CD4-positive, CD25-positive, alpha-beta regulatory T cell (primary cell): ENCODE measurements around the gene AHNAK2. TPM values are rescaled to one million over a fixed set of nuclear protein-coding genes. Genes with fewer than 3 reads are reported as not detected.
"Not testable (repeated sequence)": the region's sequence is repeated elsewhere in the genome, so short reads cannot be mapped to it uniquely, and the experiment has no call there.

ENCODE experiments used
- ATAC-seq, 2 donors: fragments of 150-1000 bp; cut with Tn5 transposase; one replicate each; pipeline ENCODE4 v1.10.0; 2021; ENCODE audit warnings: low read depth in 2 of 2, moderate number of reproducible peaks in 2 of 2, moderate library complexity in 1 of 2
- DNase-seq, 3 donors: peaks; one replicate each; pipeline versions ENCODE4 v3.0.0 to v3.0.0-alpha.2; 2012 to 2022; ENCODE audit warnings: mixed read lengths in 1 of 3
- H3K27ac ChIP-seq: one replicate; pipeline ENCODE4 v1.7.0; 2013; ENCODE audit warnings: mild to moderate bottlenecking, low read length; ENCODE audit not compliant: insufficient read depth, poor library complexity, severe bottlenecking
- H3K27me3 ChIP-seq: one replicate; pipeline ENCODE4 v1.7.0; 2013; ENCODE audit warnings: low read length; ENCODE audit not compliant: control insufficient read depth, insufficient read depth
- H3K36me3 ChIP-seq: one replicate; pipeline ENCODE4 v1.7.0; 2013; ENCODE audit warnings: mild to moderate bottlenecking, low read length, moderate library complexity; ENCODE audit not compliant: control insufficient read depth, insufficient read depth
- H3K4me1 ChIP-seq: 2 replicates; pipeline ENCODE4 v1.7.0; 2013; ENCODE audit warnings: mild to moderate bottlenecking, low read length; ENCODE audit not compliant: insufficient read depth, control insufficient read depth, poor library complexity, severe bottlenecking
- H3K4me3 ChIP-seq: one replicate; pipeline ENCODE4 v1.7.0; 2013; ENCODE audit warnings: low read depth, mild to moderate bottlenecking, low read length, moderate library complexity
- H3K9me3 ChIP-seq, 2 experiments: 1 replicate in 1 of 2; 2 replicates in 1 of 2; pipeline ENCODE4 v1.7.0; 2013; ENCODE audit warnings: low read length in 2 of 2, mild to moderate bottlenecking in 1 of 2, moderate library complexity in 1 of 2; ENCODE audit not compliant: control insufficient read depth in 2 of 2
- H3K27ac Mint-ChIP-seq, 3 donors: one replicate each; pipeline ENCODE4 v1.8.0; 2020 to 2022; ENCODE audit warnings: mild to moderate bottlenecking in 3 of 3, mixed read lengths in 3 of 3, moderate library complexity in 2 of 3
- H3K27me3 Mint-ChIP-seq: one replicate; pipeline ENCODE4 v1.8.0; 2022; ENCODE audit warnings: mild to moderate bottlenecking, mixed read lengths
- H3K36me3 Mint-ChIP-seq: one replicate; pipeline ENCODE4 v1.8.0; 2020; ENCODE audit warnings: mixed read lengths
- H3K4me1 Mint-ChIP-seq, 4 donors: one replicate each; pipeline ENCODE4 v1.8.0; 2020 to 2022; ENCODE audit warnings: mixed read lengths in 4 of 4, mild to moderate bottlenecking in 1 of 4
- H3K4me3 Mint-ChIP-seq, 4 donors: one replicate each; pipeline ENCODE4 v1.8.0; 2020 to 2022; ENCODE audit warnings: mild to moderate bottlenecking in 4 of 4, mixed read lengths in 4 of 4, moderate library complexity in 3 of 4
- H3K9me3 Mint-ChIP-seq, 7 donors: one replicate each; pipeline ENCODE4 v1.8.0; 2020 to 2022; ENCODE audit warnings: mixed read lengths in 7 of 7, mild to moderate bottlenecking in 3 of 7, moderate library complexity in 2 of 7
- polyA plus RNA-seq, 4 donors: library from polyadenylated mRNA; unstranded; fragments of 300-500 nt; fragmentation: Illumina TruSeq; gene quantifications; one replicate each; pipeline ENCODE4 v1.2.3, GENCODE V29; 2021
- total RNA-seq: library from RNA; stranded (reverse); gene quantifications from one replicate; pipeline ENCODE4 v1.2.3, GENCODE V29; 2022

The AHNAK2 gene
- total and polyA plus RNA-seq, 5 donors from 2014 or later, result not detected

DNA sequence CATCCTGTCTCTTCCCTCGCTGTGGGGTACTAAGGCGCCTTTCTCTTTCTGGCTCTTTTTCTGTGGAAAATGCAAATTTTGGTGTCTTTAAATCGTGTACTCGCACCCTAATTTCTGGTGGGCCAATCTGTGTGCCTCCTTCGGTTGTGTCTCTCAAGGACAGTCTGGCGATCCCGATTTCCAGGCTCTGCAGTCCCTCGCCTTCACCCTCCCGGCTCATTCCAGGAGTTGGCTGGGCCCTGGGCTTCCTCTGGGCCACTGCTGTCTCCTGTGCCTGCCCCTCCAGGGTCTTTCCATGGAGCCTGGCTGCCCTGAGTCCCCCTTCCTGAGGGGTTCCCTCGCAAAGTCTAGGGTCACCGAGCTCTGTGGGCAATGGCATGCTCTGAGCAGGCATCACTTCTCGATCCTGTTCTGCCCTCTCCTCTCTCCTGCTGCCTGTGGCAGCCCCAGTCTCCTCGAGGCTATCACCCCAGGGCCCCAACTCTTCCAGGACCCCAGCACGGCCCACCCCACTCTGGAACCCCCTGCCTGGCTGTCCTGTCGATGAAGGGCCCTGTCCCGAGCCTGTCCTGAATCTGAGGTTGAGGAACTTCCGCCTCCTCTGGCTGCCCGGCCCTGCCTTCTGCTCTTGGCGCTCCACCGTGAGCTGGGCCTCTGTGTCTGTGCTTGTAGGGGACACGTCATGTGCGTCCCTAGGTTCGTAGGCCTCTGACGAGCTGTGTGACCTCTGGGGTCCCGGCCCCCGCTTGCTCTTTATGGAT is 24.1 kb downstream of the AHNAK2 start:
- Histone ChIP-seq H3K9me3 (no peaks in the 10 kb centered on the region), H3K27me3 (no peaks in the 10 kb centered on the region), H3K4me3 (no peak overlapping the region), H3K4me1 (no peaks in the 10 kb centered on the region), H3K27ac (no peak overlapping the region), H3K36me3 (no peaks in the 10 kb centered on the region)
- no peak overlapping the region for H3K4me3 Mint-ChIP-seq
- ATAC-seq, result no peak
- peaks cover 8% of the 10 kb centered on the region for H3K27me3 Mint-ChIP-seq
- H3K9me3 Mint-ChIP-seq, result no peaks in the 10 kb centered on the region
- no peaks in the 10 kb centered on the region for H3K36me3 Mint-ChIP-seq
- no peak overlapping the region for H3K27ac Mint-ChIP-seq
- H3K4me1 Mint-ChIP-seq, result no peaks in the 10 kb centered on the region
- DNase-seq, result no peak

DNA sequence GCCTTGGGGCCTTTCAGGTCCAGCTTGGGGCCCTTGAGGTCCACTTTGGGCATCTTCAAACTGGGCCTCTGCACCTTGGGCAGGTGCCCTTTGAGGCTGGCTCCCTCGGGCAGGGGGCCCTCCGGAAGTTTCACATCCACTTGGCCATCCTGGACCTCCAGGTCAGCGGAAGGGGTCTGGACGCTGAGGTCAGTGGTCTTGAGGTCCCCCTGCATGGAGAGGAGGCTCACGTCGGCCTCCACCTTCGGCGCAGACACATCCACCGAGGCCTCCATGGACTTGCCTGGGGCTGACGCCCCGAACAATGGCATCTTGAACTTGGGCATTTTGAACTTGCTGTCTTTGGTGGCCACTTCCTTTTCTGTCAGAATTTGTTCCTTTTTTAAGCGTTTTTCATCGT is 25.1 kb downstream of the AHNAK2 start:
- Mint-ChIP-seq H3K4me3 (no peak overlapping the region), H3K27ac (no peak overlapping the region), H3K4me1 (no peaks in the 10 kb centered on the region), H3K9me3 (no peaks in the 10 kb centered on the region), H3K36me3 (no peaks in the 10 kb centered on the region), H3K27me3 (peaks cover 8% of the 10 kb centered on the region)
- H3K4me3 ChIP-seq, result no peak overlapping the region
- H3K27me3 ChIP-seq, result no peaks in the 10 kb centered on the region
- no peaks in the 10 kb centered on the region for H3K36me3 ChIP-seq
- DNase-seq, result no peak
- no peak for ATAC-seq
- H3K27ac ChIP-seq, result no peak overlapping the region
- H3K4me1 ChIP-seq, result no peaks in the 10 kb centered on the region
- no peaks in the 10 kb centered on the region for H3K9me3 ChIP-seq

DNA sequence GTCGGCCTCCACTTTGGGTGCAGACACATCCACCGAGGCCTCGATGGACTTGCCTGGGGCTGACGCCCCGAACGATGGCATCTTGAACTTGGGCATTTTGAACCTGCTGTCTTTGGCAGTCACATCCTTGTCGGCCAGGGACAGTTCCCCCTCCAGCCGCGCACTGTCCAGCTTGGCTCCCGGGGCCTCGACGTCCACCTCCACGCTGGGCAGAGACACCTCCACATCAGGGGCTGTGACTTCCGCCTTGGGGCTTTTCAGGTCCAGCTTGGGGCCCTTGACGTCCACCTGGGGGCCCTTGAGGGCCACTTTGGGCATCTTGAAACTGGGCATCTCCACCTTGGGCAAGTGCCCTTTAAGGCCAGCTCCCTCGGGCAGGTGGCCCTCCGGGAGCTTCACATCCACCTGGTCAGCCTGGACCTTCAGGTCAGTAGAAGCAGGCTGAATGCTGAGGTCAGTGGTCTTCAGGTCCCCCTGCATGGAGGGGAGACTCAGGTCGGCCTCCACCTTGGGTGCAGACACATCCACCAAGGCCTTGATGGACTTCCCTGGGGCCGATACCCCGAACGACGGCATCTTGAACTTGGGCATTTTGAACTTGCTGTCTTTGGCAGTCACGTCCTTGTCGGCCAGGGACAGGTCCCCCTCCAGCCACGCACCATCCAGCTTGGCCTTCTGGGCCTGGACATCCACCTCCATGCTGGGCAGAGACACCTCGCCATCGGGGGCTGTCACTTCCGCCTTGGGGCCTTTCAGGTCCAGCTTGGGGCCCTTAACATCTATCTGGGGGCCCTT is 26.1 kb downstream of the AHNAK2 start:
- not testable (repeated sequence) for H3K4me1 ChIP-seq, H3K4me3 ChIP-seq, H3K36me3 Mint-ChIP-seq, H3K27ac Mint-ChIP-seq, H3K9me3 ChIP-seq, H3K27me3 ChIP-seq, H3K36me3 ChIP-seq, DNase-seq, H3K9me3 Mint-ChIP-seq, H3K4me1 Mint-ChIP-seq, H3K4me3 Mint-ChIP-seq, H3K27ac ChIP-seq, ATAC-seq, H3K27me3 Mint-ChIP-seq

DNA sequence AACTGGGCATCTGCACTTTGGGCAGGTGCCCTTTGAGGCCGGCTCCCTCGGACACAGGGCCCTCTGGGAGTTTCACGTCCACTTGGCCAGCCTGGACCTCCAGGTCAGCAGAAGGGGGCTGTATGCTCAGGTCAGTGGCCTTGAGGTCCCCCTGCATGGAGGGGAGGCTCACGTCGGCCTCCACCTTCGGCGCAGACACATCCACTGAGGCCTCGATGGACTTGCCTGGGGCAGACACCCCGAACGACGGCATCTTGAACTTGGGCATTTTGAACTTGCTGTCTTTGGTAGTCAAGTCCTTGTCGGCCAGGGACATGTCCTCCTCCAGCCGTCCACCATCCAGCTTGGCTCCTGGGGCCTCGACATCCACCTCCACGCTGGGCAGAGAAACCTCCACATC is 27.5 kb downstream of the AHNAK2 start:
- not testable (repeated sequence) for H3K36me3 ChIP-seq, H3K27ac ChIP-seq, H3K4me1 Mint-ChIP-seq, H3K27me3 ChIP-seq, H3K27me3 Mint-ChIP-seq, DNase-seq, ATAC-seq, H3K4me3 Mint-ChIP-seq, H3K9me3 ChIP-seq, H3K9me3 Mint-ChIP-seq, H3K36me3 Mint-ChIP-seq, H3K4me1 ChIP-seq, H3K4me3 ChIP-seq, H3K27ac Mint-ChIP-seq

DNA sequence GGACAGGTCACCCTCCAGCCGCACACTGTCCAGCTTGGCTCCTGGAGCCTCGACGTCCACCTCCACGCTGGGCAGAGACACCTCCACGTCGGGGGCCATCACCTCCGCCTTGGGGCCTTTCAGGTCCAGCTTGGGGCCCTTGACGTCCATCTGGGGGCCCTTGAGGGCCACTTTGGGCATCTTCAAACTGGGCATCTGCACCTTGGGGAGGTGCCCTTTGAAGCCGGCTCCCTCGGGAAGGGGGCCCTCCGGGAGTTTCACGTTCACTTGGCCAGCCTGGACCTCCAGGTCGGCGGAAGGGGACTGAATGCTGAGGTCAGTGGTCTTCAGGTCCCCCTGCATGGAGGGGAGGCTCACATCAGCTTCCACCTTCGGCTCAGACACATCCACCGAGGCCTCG is 28.2 kb downstream of the AHNAK2 start:
- no peaks in the 10 kb centered on the region for H3K36me3 Mint-ChIP-seq
- ATAC-seq, result no peak
- H3K4me1 Mint-ChIP-seq, result no peaks in the 10 kb centered on the region
- DNase-seq, result no peak
- H3K36me3 ChIP-seq, result no peaks in the 10 kb centered on the region
- no peak overlapping the region for H3K4me3 Mint-ChIP-seq
- no peak overlapping the region for H3K4me3 ChIP-seq
- no peaks in the 10 kb centered on the region for H3K9me3 Mint-ChIP-seq
- no peaks in the 10 kb centered on the region for H3K27me3 Mint-ChIP-seq
- no peaks in the 10 kb centered on the region for H3K9me3 ChIP-seq
- no peak overlapping the region for H3K27ac ChIP-seq
- no peaks in the 10 kb centered on the region for H3K4me1 ChIP-seq
- H3K27me3 ChIP-seq, result no peaks in the 10 kb centered on the region
- H3K27ac Mint-ChIP-seq, result no peak overlapping the region

DNA sequence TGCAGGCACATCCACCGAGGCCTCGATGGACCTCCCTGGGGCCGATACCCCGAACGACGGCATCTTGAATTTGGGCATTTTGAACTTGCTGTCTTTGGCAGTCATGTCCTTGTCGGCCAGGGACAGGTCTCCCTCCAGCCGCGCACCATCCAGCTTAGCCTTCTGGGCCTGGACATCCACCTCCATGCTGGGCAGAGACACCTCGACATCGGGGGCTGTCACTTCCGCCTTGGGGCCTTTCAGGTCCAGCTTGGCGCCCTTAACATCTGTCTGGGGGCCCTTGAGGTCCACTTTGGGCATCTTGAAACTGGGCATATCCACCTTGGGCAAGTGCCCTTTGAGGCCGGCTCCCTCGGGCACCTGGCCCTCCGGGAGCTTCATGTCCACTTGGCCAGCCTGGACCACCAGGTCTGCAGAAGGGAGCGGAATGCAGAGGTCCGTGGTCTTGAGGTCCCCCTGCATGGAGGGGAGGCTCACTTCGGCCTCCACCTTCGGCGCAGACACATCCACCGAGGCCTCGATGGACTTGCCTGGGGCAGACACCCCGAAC is 28.7 kb downstream of the AHNAK2 start:
- not testable (repeated sequence) for H3K9me3 Mint-ChIP-seq, H3K27me3 Mint-ChIP-seq, H3K36me3 ChIP-seq, H3K4me3 ChIP-seq, H3K4me1 Mint-ChIP-seq, ATAC-seq, H3K27me3 ChIP-seq, H3K4me1 ChIP-seq, H3K27ac Mint-ChIP-seq, H3K27ac ChIP-seq, H3K36me3 Mint-ChIP-seq, DNase-seq, H3K9me3 ChIP-seq, H3K4me3 Mint-ChIP-seq

DNA sequence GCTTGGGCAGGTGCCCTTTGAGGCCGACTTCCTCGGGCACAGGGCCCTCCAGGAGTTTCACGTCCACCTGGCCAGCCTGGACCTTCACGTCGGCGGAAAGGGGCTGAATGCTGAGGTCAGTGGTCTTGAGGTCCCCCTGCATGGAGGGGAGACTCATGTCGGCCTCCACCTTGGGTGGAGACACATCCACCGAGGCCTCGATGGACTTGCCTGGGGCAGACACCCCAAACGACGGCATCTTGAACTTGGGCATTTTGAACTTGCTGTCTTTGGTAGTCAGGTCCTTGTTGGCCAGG is 29.5 kb downstream of the AHNAK2 start:
- ATAC-seq, result no peak
- H3K36me3 ChIP-seq, result no peaks in the 10 kb centered on the region
- no peaks in the 10 kb centered on the region for H3K9me3 ChIP-seq
- Mint-ChIP-seq H3K9me3 (no peaks in the 10 kb centered on the region), H3K27me3 (no peaks in the 10 kb centered on the region), H3K36me3 (no peaks in the 10 kb centered on the region), H3K27ac (no peak overlapping the region), H3K4me3 (no peak overlapping the region), H3K4me1 (no peaks in the 10 kb centered on the region)
- no peak for DNase-seq
- no peak overlapping the region for H3K27ac ChIP-seq
- H3K4me1 ChIP-seq, result no peaks in the 10 kb centered on the region
- H3K4me3 ChIP-seq, result no peak overlapping the region
- no peaks in the 10 kb centered on the region for H3K27me3 ChIP-seq
